ENCODE results near the gene TNS3. TPM values are rescaled to one million over a fixed set of nuclear protein-coding genes. Genes with fewer than 3 reads are reported as not detected.

TNS3 gene
- total and polyA plus RNA-seq, 9 of the 15 experiments (the other 6 are each of a cell fraction or from before 2014, with no cell fraction given): 0.20 TPM; not detected in 8

DNA sequence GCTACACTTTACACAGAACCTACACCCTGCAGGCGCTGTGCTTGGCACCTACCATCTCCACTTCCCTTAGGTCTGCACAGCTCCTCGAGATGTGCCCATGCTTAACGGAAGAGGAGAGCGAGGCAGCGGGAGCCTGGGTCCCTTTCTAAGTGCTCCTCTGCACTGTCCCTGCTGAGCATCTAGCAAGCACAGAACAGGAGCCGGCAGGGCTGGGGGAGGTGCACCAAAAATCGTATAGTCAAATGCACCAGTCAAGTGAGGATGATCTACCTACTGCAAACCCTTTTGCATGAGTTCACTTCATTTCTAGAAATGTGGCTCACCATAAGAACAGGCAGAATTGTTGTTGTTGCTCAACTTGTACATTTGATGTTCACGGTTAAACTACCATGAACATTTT, 267.7 kb downstream of the TNS3 start:
- H3K27ac ChIP-seq (ENCODE audit: extremely low read depth, low read depth, low read length): no peak overlapping the region
- no peaks in the 10 kb centered on the region for H3K9me1 ChIP-seq (ENCODE audit: control insufficient read depth, insufficient read depth, low read length)
- no peaks in the 10 kb centered on the region for H3K79me2 ChIP-seq (ENCODE audit: control insufficient read depth, insufficient read depth, low read length)
- peaks cover 6 to 30% of the 10 kb centered on the region in 2 experiments; a peak in 4 of 5 replicates for H3K27me3 ChIP-seq (ENCODE audit: control insufficient read depth in 2 of 2, insufficient read depth in 2 of 2, low read length in 2 of 2)
- no peak overlapping the region for H3K4me3 ChIP-seq
- no peaks in the 10 kb centered on the region for H3K36me3 ChIP-seq (ENCODE audit: control insufficient read depth, insufficient read depth, low read length)
- DNase-seq (ENCODE audit: extremely low read depth in 1 of 4, low spot score in 3 of 4) (no peak), ATAC-seq (no peak), FAIRE-seq (no peak)
- H3K4me2 ChIP-seq (ENCODE audit: insufficient read depth, low read length): no peak overlapping the region
- ChIA-PET CTCF (ENCODE audit: low intra/inter-chr PET ratio) (no interaction called here), POLR2A (no interaction called here)
- H4K20me1 ChIP-seq (replicated peaks; ENCODE audit: control insufficient read depth, insufficient read depth, low read length): no peaks in the 10 kb centered on the region
- H3K9ac ChIP-seq (ENCODE audit: insufficient read depth in 1 of 2, low read depth in 2 of 2, low read length in 2 of 2): no peak overlapping the region
- H2AFZ ChIP-seq (ENCODE audit: low read depth, low read length): no peak overlapping the region
- intact Hi-C loops (cut with micrococcal nuclease) (no loop called here), in situ Hi-C loops (cut with MboI) (no loop called here)
- H3K9me3 ChIP-seq (replicated peaks; ENCODE audit: control insufficient read depth, insufficient read depth, low read depth, low read length): no peaks in the 10 kb centered on the region
- BruUV-seq (replicated peaks): no TSS peak
- 3% methylated on average over 6 of the region's 8 CpGs for WGBS (ENCODE audit: insufficient coverage, low coverage, missing lambda C conversion rate)
- H3K4me1 ChIP-seq (replicated peaks in 1 of 2; ENCODE audit: control insufficient read depth in 2 of 2, insufficient read depth in 2 of 2, low read length in 2 of 2): no peaks in the 10 kb centered on the region
- no peak for TF ChIP-seq SIN3A (IDR thresholded peaks at IDR 0.05; ENCODE audit: borderline replicate concordance in 2 of 2, control insufficient read depth in 1 of 2, low read depth in 2 of 2, low read length in 2 of 2)
- TF ChIP-seq HLTF (IDR thresholded peaks at IDR 0.05): no peak
- TF ChIP-seq CSDE1 (IDR thresholded peaks at IDR 0.05): no peak
- no peak for TF ChIP-seq MEIS2 (IDR thresholded peaks at IDR 0.05; ENCODE audit: partially characterized antibody)
- no peak for TF ChIP-seq DIDO1 (tag; IDR thresholded peaks at IDR 0.05; ENCODE audit: low read depth)
- no peak for TF ChIP-seq PHB2 (IDR thresholded peaks at IDR 0.05; ENCODE audit: low read depth)
- no peak for TF ChIP-seq JUND (IDR thresholded peaks at IDR 0.05; ENCODE audit: borderline replicate concordance, low read depth, low read length)
- TF ChIP-seq JUND (tag; IDR thresholded peaks at IDR 0.05; ENCODE audit: borderline replicate concordance, low read depth, low read length): no peak
- TF ChIP-seq CCNT2 (IDR thresholded peaks at IDR 0.05; ENCODE audit: borderline replicate concordance, extremely low read depth, insufficient read length, low read depth, low read length): no peak
- no peak for TF ChIP-seq FIP1L1 (IDR thresholded peaks at IDR 0.05; ENCODE audit: low read depth, low read length, poor library complexity, severe bottlenecking)
